GM23248 (cell line): ENCODE results near the gene MOSPD3.

Source experiments
- EZH2 ChIP-seq: fragments of 200-600 bp; sonication (generic); IDR thresholded peaks from 2 replicates; pipeline ENCODE4 v1.6.1; 2018; ENCODE audit warnings: antibody characterized with exemption, mild to moderate bottlenecking; ENCODE audit not compliant: insufficient read depth, poor library complexity, severe bottlenecking
- EZH2phosphoT487 ChIP-seq: fragments of 200-600 bp; sonication (generic); IDR thresholded peaks from 2 replicates; pipeline ENCODE4 v1.6.1; 2018; ENCODE audit warnings: antibody characterized with exemption, moderate library complexity, mild to moderate bottlenecking, low read depth; ENCODE audit not compliant: insufficient read depth

DNA sequence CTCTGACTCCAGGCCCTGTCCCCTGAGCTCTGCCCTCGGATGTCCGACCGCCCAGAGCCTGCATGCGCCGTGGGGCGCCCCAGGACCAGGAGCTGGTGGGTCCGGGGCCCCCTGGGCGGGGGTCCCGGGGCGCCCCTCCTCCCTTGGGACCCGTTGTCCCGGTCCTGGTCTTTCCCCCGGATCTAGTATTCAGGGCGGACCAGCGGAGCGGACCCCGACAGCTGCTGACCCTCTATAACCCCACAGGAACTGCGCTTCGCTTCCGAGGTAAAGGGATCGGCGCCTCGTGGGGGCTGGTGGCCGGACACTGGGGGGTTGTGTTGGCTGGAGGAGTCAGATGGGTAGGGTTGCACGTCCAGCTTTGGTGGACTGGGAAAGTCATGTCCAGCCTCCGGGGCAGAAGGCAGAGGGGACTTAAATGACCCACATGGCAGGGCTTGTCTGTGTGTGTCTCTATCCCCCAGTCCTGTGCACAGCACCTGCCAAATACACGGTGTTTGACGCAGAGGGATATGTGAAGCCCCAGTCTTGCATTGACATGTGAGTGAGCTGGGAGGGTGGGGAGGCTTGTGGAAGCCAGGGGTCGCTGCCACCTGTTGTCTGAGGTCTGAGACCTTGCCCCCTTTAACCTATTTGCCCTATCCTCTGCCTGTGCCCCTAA is 520 bp downstream of the MOSPD3 start:
- TF ChIP-seq EZH2 (no peak), EZH2phosphoT487 (no peak)
